ENCODE results near the gene STRN.

Gene STRN

GRCh38 chr2:36797324-36798070, 168.8 kb downstream of the STRN start:
- Histone ChIP-seq H3K4me3 (ENCODE audit: low read length) (no peak overlapping the region), H3K4me1 (ENCODE audit: control insufficient read depth, insufficient read depth, low read length) (0 out of 2 replicates have a peak, but pooled peaks cover 1% of the 10 kb centered on the region), H3K27me3 (ENCODE audit: control insufficient read depth, insufficient read depth, low read length) (no peaks in the 10 kb centered on the region), H3K27ac (ENCODE audit: low read length) (no peak overlapping the region), H3K36me3 (ENCODE audit: control insufficient read depth, insufficient read depth, low read length) (no peaks in the 10 kb centered on the region), H3K9me3 (ENCODE audit: control insufficient read depth, insufficient read depth, low read length) (no peaks in the 10 kb centered on the region)
- DNase-seq (ENCODE audit: low read depth, low spot score): no peak
- no CpG with 5 or more reads among the region's 6 CpGs for WGBS (ENCODE audit: insufficient coverage, insufficient read length)
